K562 (cell line): ENCODE data around the gene POLR1A. TPM values are rescaled to one million over a fixed set of nuclear protein-coding genes. Genes with fewer than 3 reads are reported as not detected.

Experiments used
- ATAC-seq: fragments of 200-7000 bp; cut with Tn5 transposase; 3 replicates; pipeline ENCODE4 v1.9.1; 2020; ENCODE audit warnings: moderate library complexity
- BruUV-seq: library from RNA; stranded (reverse); fragments of 400-500 nt; replicated peaks from 2 replicates; lab custom pipeline; 2021; lab: Mats Ljungman, UMichigan
- CTCF ChIA-PET: fragments of 300-600 bp; formaldehyde crosslinking; extraction: SDS; loops from one replicate; lab custom pipeline; 2021; ENCODE audit warnings: low intra/inter-chr PET ratio; lab: Yijun Ruan, JAX
- POLR2A ChIA-PET: fragments of 300-600, 350-650 bp; sonication (Branson Sonifier 250); formaldehyde crosslinking; extraction: SDS; loops from one replicate; lab custom pipeline; 2021; ENCODE audit warnings: antibody characterized with exemption, inconsistent platforms; lab: Yijun Ruan, JAX
- DNase-seq, 4 experiments: peaks; one replicate each; pipeline versions ENCODE4 v3.0.0 to v3.0.0-alpha.2; 2011 to 2018; ENCODE audit warnings: low spot score in 3 of 4, mixed read lengths in 3 of 4; ENCODE audit errors: extremely low read depth in 1 of 4
- FAIRE-seq: peaks from 2 replicates; lab custom pipeline; 2011; peaks lifted over from hg19 to GRCh38; lab: Jason Lieb, UNC
- H2AFZ ChIP-seq: 2 replicates; pipeline ENCODE4 v1.6.0; 2011; ENCODE audit warnings: low read depth, low read length, control low read depth, inconsistent platforms
- H3K27ac ChIP-seq: fragments of 200-600 bp; 3 replicates; pipeline ENCODE4 v1.8.0; 2011; ENCODE audit warnings: low read depth, mild to moderate bottlenecking, control low read depth, inconsistent platforms, low read length, moderate library complexity, mixed read lengths; ENCODE audit errors: extremely low read depth
- H3K27me3 ChIP-seq, 2 experiments: fragments of 300-600 bp in 1 of 2; 2 replicates in 1 of 2; 3 replicates in 1 of 2; pipeline versions ENCODE4 v1.6.0 to v1.8.0; 2011; ENCODE audit warnings: inconsistent platforms in 2 of 2, low read length in 2 of 2, mild to moderate bottlenecking in 1 of 2, mixed read lengths in 1 of 2, moderate library complexity in 1 of 2; ENCODE audit not compliant: control insufficient read depth in 2 of 2, insufficient read depth in 2 of 2
- H3K36me3 ChIP-seq: fragments of 300-600 bp; 3 replicates; pipeline ENCODE4 v1.8.0; 2011; ENCODE audit warnings: mild to moderate bottlenecking, low read length, inconsistent platforms; ENCODE audit not compliant: control insufficient read depth, insufficient read depth
- H3K4me1 ChIP-seq, 2 experiments: fragments of 200-600 bp in 1 of 2; replicated peaks in 1 of 2; 2 replicates in 1 of 2; 3 replicates in 1 of 2; pipeline versions ENCODE4 v1.5.1 to v1.8.0; 2011; ENCODE audit warnings: inconsistent platforms in 2 of 2, low read length in 2 of 2, mild to moderate bottlenecking in 1 of 2, mixed read lengths in 1 of 2, moderate library complexity in 1 of 2; ENCODE audit not compliant: control insufficient read depth in 2 of 2, insufficient read depth in 2 of 2
- H3K4me2 ChIP-seq: 2 replicates; pipeline ENCODE4 v1.6.1; 2011; ENCODE audit warnings: low read length, control low read depth, inconsistent platforms, mixed read lengths; ENCODE audit not compliant: insufficient read depth
- H3K4me3 ChIP-seq: fragments of 200-600 bp; sonication (generic), shearing (Covaris generic); 2 replicates; pipeline ENCODE4 v1.5.1; 2016; ENCODE audit warnings: control low read depth, inconsistent platforms
- H3K79me2 ChIP-seq: fragments of 200-600 bp; 3 replicates; pipeline ENCODE4 v1.8.0; 2011; ENCODE audit warnings: low read length, inconsistent platforms; ENCODE audit not compliant: control insufficient read depth, insufficient read depth
- H3K9ac ChIP-seq, 2 experiments: 2 replicates each; pipeline versions ENCODE4 v1.6.0 to v1.6.1; 2011; ENCODE audit warnings: low read depth in 2 of 2, low read length in 2 of 2, control low read depth in 1 of 2, inconsistent platforms in 1 of 2, mild to moderate bottlenecking in 1 of 2, mixed read lengths in 1 of 2; ENCODE audit not compliant: insufficient read depth in 1 of 2
- H3K9me1 ChIP-seq: one replicate; pipeline ENCODE4 v1.6.0; 2011; ENCODE audit warnings: inconsistent platforms, mild to moderate bottlenecking, low read length, moderate library complexity; ENCODE audit not compliant: control insufficient read depth, insufficient read depth
- H3K9me3 ChIP-seq: replicated peaks from 2 replicates; pipeline ENCODE4 v1.5.1; 2011; ENCODE audit warnings: low read depth, low read length, inconsistent platforms; ENCODE audit not compliant: control insufficient read depth, insufficient read depth
- H4K20me1 ChIP-seq: replicated peaks from 2 replicates; pipeline ENCODE4 v1.6.1; 2011; ENCODE audit warnings: low read length, inconsistent platforms, mixed read lengths; ENCODE audit not compliant: control insufficient read depth, insufficient read depth
- CBFA2T3 ChIP-seq: fragments of 450-650 bp; IDR thresholded peaks from 2 replicates; pipeline ENCODE4 v1.6.1; 2017
- MAZ ChIP-seq, 2 experiments: fragments of 450-650 bp in 1 of 2; sonication (generic) in 1 of 2; formaldehyde crosslinking; IDR thresholded peaks in 1 of 2; conservative IDR thresholded peaks in 1 of 2; 2 replicates each; pipeline versions ENCODE4 v1.4.0 to v1.5.0; 2020; ENCODE audit warnings: mild to moderate bottlenecking in 1 of 2, missing genetic modification reagents in 1 of 2
- MTA2 ChIP-seq: fragments of 450-650 bp; IDR thresholded peaks from 2 replicates; pipeline ENCODE4 v1.6.1; 2016; ENCODE audit warnings: low read depth
- NR2C2 ChIP-seq, 2 experiments: fragments of 200-800 bp in 1 of 2; sonication (Bioruptor generic) in 1 of 2; sonication (generic) in 1 of 2; formaldehyde crosslinking in 1 of 2; IDR thresholded peaks; 2 replicates each; pipeline versions ENCODE4 v1.6.1 to v1.8.0; 2016 to 2022; ENCODE audit warnings: mild to moderate bottlenecking in 1 of 2, missing compliant biosample characterization in 1 of 2, missing genetic modification characterization in 1 of 2, missing genetic modification reagents in 1 of 2
- POLR2G ChIP-seq: fragments of 200-400 bp; formaldehyde crosslinking; IDR thresholded peaks from 2 replicates; pipeline ENCODE4 v1.6.1; 2017; ENCODE audit warnings: low read depth, mild to moderate bottlenecking, antibody characterized with exemption, low read length, moderate library complexity
- TCF3 ChIP-seq: sonication (generic); formaldehyde crosslinking; IDR thresholded peaks from 2 replicates; pipeline ENCODE4 v1.4.0; 2020; ENCODE audit warnings: mild to moderate bottlenecking, missing genetic modification reagents
- ZBTB17 ChIP-seq: fragments of 450-650 bp; formaldehyde crosslinking; IDR thresholded peaks from 2 replicates; pipeline ENCODE4 v1.4.0; 2020; ENCODE audit warnings: mild to moderate bottlenecking
- ZBTB9 ChIP-seq: fragments of 450-650 bp; formaldehyde crosslinking; IDR thresholded peaks from 2 replicates; pipeline ENCODE4 v1.4.0; 2020; ENCODE audit warnings: mild to moderate bottlenecking, moderate library complexity
- ZFP1 ChIP-seq: fragments of 450-650 bp; formaldehyde crosslinking; IDR thresholded peaks from 2 replicates; pipeline ENCODE4 v1.4.0; 2020; ENCODE audit warnings: mild to moderate bottlenecking, mixed read lengths
- ZNF449 ChIP-seq: fragments of 250-450 bp; sonication (Bioruptor Pico); IDR thresholded peaks from 2 replicates; pipeline ENCODE4 v1.8.0; 2022; ENCODE audit warnings: moderate library complexity, mild to moderate bottlenecking, inconsistent platforms
- ZNF592 ChIP-seq: fragments of 450-650 bp; IDR thresholded peaks from 2 replicates; pipeline ENCODE4 v1.6.1; 2017; ENCODE audit warnings: antibody characterized with exemption, mild to moderate bottlenecking
- WGBS: fragments of 100-300 bp; shearing (Covaris generic); methylation state at CpG from one replicate; pipeline ENCODE4 v1.1.6; 2016; ENCODE audit warnings: low coverage, mixed read lengths; ENCODE audit not compliant: insufficient coverage; ENCODE audit errors: missing lambda C conversion rate; 5-methylcytosine and 5-hydroxymethylcytosine counted together
- in situ Hi-C: fragments of 300-500 bp; cut with MboI; formaldehyde crosslinking; loops from 4 replicates; pipeline ENCODE4 v1.15.0; 2018; ENCODE audit warnings: inconsistent platforms, mixed read lengths
- intact Hi-C: fragments of 100-400 bp; cut with micrococcal nuclease; formaldehyde crosslinking; loops from 2 replicates; pipeline ENCODE4 v1.14.2; 2022
- polyA plus RNA-seq, 8 experiments: library from polyadenylated mRNA; depleted of rRNA in 4 of 8; stranded (reverse) in 5 of 8; unstranded in 3 of 8; fragments of >200 nt; fragmentation: Nextera tagmentation in 2 of 8; fragmentation: Illumina TruSeq in 1 of 8; extraction: Ambion mirVana in 2 of 8; extraction: Trizol in 1 of 8; gene quantifications; 2 replicates each; pipeline versions ENCODE4 v1.2.1 to v1.2.3, GENCODE V29; 2011 to 2014; ENCODE audit warnings: inconsistent platforms in 1 of 8, missing spikeins in 1 of 8
- total RNA-seq, 7 experiments: library from RNA; depleted of rRNA in 6 of 7; stranded (reverse); fragments of >200 nt in 6 of 7; fragmentation: Illumina TruSeq in 2 of 7; extraction: Trizol in 2 of 7; gene quantifications; 2 replicates each; pipeline versions ENCODE4 v1.2.1 to v1.2.3, GENCODE V29; 2011 to 2021; ENCODE audit warnings: low replicate concordance in 1 of 7

The POLR1A gene
- total and polyA plus RNA-seq, 9 of the 15 experiments (the other 6 are each of a cell fraction or from before 2014, with no cell fraction given): 3.0 to 72.1 (median 21.8) TPM

GRCh38 chr2:86037141-86037794 is 68.4 kb downstream of the POLR1A start:
- H3K4me2 ChIP-seq: no peak overlapping the region
- intact Hi-C loops: no loop called here
- H3K9me1 ChIP-seq: no peaks in the 10 kb centered on the region
- H4K20me1 ChIP-seq: no peaks in the 10 kb centered on the region
- H3K79me2 ChIP-seq: no peaks in the 10 kb centered on the region
- BruUV-seq: no TSS peak
- H3K27ac ChIP-seq: no peak overlapping the region
- H3K4me1 ChIP-seq: peaks cover 0 to 8% of the 10 kb centered on the region in 2 experiments; a peak in 3 of 5 replicates
- CTCF ChIA-PET: no interaction called here
- FAIRE-seq (no peak), DNase-seq (peak in 1 of 4 experiments; percentile 25), ATAC-seq (no peak)
- H3K9ac ChIP-seq: peak overlapping the region in 1 of 2 experiments; percentile 62; a peak in 1 of 4 replicates
- no peak overlapping the region for H2AFZ ChIP-seq
- no peaks in the 10 kb centered on the region for H3K9me3 ChIP-seq
- in situ Hi-C loops: no loop called here
- H3K36me3 ChIP-seq: peaks cover 100% of the 10 kb centered on the region; the same call in 2 of the 3 replicates
- POLR2A ChIA-PET: interaction anchor here (0.8 to 1.4 kb wide), 4 partner anchors 10 to 136 kb away, joined by 3 to 5 read pairs (median 4); no protein-coding TSS in a partner anchor
- H3K27me3 ChIP-seq: no peaks in the 10 kb centered on the region
- no peak overlapping the region for H3K4me3 ChIP-seq
- 81% methylated on average over 12 of the region's 12 CpGs for WGBS
- TF ChIP-seq POLR2G (0 out of 2 replicates have a peak, but pooled peaks have one; percentile 36), ZNF449 (CRISPR knock-in tag) (no peak), TCF3 (CRISPR knock-in tag) (peak; percentile 46; the same call in 1 of the 2 replicates), ZBTB17 (CRISPR knock-in tag) (peak; percentile 68; the same call in 1 of the 2 replicates), NR2C2 (CRISPR knock-in tag; IDR thresholded peaks at IDR 0.05) (no peak), NR2C2 (tag; IDR thresholded peaks at IDR 0.05) (peak; percentile 35; the same call in 1 of the 2 replicates), CBFA2T3 (0 out of 2 replicates have a peak, but pooled peaks have one; percentile 12), ZFP1 (CRISPR knock-in tag) (no peak), ZBTB9 (peak; percentile 78; the same call in 1 of the 2 replicates), ZNF592 (peak; percentile 47; the same call in 1 of the 2 replicates), MTA2 (no peak), MAZ (CRISPR knock-in tag; conservative IDR thresholded peaks at IDR 0.05 in 1 of 2, IDR thresholded peaks at IDR 0.05 in 1 of 2) (0 out of 4 replicates have a peak, but pooled peaks of 1 of the 2 experiments have one; percentile 27)
